ENCODE data around the gene SNX27.
"Not testable (repeated sequence)": the region's sequence is repeated elsewhere in the genome, so short reads cannot be mapped to it uniquely, and the experiment has no call there.

The SNX27 gene

DNA sequence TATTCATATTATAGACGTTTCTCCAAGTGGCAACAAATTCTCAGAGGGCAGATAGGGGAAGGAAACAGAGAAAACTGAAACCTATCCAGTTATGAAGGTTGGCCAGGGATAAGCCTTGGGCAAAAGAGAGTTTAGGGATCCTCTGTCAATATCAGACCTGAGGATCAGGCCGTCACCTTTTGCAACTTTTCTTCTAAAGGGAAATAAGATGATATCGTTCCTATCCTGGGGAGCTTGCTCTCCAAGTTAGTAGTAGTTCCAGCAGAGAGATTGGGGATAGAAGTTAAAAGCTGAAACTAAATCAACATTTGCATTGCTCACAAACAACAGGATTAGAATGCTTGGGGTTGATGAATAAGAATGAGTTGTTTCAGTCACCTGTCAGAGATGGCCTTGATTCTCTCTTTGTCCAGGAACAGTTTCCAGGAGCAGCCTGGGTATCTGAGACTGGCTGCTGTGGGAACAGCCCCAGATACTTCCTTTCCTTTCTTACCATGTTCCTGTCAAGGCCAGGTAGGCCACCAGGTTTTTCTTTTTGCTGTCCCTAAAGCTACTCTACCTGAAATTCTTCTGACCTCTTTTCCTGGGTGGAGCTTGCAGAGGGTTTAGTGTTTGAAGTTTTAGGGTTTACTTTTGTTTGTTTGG is 112.0 kb downstream of the SNX27 start:
- no peak for DNase-seq

DNA sequence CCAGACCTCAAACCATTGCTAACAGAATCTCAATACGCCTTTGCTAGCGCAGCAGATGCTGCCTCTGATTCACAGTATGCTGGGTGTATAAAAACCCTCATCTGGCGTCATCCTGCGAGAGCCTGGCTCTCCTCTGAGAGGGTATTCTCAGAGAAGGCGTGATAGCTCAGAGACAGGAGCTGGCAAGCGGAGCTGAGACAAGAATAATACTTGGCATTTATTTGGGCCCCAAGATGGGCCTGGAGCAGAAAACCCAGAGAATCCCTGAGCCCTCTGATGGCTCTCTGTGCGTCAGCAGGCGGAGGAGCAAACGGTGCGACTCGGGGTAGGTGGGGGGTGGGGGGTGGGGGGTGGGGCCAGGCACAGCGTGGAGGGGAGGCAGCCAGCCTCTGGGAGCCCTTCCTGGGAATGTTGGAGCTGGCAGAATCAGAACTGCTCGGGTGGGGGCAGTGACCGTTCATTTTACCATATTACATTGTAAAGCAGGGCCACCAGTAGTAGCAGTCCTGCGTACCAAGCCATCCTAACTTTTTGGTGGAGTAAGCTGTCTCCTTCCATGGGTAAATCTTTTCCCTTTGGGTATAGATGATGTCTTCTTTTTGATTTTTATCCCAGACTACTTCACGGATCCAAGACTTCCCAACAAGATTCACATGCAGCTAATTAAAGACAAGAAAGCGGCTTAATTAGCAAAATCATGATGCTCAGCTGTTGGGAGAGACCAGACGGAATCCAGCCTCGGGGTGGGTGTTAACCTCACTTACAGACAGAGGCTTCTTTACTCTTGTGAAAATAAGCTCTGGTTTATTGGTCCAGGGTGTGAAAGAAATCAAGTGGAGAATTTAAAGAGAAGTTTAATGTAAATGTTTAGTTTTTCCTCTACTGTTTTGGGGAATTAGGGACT is 116.6 kb downstream of the SNX27 start:
- DNase-seq = no peak

DNA sequence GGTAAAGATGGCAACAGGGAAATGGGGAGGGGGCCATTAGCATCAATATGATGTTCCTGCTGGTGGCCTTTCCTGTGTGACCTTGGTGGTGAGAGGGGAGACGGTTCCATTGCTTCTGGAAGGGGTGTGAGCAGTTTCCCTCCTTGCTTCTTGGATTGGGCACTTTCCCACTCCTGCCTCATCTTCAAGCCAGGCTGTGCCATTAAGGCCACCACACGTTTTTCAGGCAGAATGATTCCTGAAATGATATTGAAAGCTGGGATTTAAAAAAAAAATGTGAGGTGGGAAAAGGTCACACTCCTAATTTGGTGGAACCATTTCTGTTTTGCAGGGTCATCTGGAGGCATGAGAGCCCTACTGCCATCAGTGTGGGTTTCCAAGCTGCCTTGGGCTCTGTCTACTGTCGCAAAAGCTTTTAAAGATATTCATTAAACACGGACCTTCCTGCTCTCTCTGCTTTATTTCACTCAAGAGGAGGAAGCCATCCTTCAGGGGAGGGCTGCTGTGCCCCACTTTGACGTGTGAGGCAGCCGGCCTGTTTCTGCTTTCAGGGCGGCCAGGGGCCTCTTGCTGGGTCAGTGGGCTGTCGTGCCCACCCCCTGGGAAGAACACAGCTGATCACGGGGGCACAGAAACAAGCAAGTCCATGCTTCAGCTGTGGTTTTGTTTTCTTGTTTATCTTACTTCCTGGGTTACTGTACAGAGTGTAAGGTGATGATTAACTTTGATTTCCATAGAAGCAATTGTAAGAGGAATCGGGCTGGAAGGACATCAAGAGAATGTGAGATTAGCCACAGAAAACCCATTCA is 117.5 kb downstream of the SNX27 start:
- no peak for DNase-seq

DNA sequence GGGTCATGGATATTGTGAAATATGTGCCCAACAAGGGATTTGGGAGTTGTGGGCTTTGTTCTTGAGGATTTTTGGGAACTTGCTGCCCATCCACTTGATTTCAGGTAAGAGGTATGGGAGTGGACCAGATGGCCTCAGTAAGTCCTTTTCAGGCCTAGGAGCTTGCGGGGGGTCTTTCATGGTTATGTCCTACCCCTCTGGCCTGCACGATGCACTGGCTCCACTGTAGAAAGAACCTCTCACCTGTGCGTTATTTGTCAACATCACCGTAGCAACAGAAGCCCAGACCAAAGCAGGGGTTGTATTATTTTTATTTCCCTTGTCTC is 118.1 kb downstream of the SNX27 start:
- no peak for DNase-seq

DNA sequence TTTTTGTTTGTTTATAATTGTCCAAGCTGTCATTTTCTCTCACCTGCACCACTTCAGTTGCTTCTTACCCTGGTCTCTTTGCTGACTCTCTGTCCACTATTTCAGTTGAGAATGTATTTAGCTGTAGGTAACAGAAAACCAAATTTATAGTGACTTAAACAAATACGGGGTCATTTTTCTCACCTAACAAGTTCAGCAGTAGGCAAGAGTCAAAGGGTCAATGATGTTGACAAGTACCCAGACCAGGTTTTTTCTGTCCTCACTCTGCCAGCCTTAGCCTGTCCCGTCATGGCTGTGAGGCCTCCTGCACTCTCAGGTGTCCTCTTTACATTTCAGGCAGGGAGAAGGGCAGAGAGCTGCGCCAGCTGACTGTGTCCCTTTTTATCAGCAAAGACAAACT is 121.3 kb downstream of the SNX27 start:
- no peak for DNase-seq

DNA sequence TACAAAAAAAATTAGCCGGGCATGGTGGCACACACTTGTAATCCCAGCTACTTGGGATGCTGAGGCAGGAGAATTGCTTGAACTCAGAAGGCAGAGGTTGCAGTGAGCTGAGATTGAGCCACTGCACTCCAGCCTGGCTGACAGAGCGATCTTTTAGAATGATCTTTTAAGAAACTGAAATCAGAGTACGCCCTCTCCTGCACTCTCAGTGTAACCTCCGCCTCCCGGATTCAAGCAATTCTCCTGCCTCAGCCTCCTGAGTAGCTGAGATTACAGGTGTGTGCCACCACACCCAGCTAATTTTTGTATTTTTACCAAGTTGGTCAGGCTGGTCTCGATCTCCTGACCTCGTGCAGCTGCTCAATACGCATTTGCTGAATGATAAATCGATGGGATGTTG is 122.1 kb downstream of the SNX27 start:
- DNase-seq = not testable (repeated sequence)

DNA sequence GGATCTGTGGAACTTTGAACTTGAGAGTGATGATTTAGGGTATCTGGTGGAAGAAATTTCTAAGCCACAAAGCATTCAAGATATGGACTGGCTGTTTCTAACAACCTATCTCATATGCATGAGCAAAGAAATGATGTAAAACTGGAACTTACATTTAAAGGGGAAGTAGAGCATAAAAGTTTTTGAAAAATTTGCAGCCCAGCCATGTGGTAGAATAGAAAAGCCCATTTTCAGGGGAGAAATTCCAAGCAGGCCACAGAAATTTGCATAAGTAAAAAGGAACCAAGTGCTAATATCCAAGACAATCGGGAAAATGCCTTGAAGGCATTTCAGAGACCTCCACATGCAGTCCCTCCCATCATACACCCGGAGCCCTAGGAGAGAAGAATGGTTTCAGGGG is 125.2 kb downstream of the SNX27 start:
- DNase-seq = no peak

DNA sequence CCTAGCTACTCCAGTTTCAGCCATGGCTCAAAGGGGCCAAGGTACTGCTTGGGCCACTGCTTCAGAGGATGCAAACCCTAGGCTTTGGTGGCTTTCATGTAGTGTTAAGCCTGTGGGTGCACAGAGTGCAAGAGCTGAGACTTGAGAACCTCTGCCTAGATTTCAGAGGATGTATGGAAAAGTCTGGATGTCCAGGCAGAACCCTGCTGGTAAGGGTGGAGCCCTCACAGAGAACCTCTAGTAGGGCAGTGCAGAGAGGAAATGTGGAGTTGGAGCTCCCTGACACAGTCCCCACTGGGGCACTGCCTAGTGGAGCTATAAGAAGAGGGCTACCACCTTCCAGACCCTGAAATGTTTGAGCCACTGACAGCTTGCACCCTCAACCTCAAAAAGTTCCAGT is 125.6 kb downstream of the SNX27 start:
- no peak for DNase-seq

DNA sequence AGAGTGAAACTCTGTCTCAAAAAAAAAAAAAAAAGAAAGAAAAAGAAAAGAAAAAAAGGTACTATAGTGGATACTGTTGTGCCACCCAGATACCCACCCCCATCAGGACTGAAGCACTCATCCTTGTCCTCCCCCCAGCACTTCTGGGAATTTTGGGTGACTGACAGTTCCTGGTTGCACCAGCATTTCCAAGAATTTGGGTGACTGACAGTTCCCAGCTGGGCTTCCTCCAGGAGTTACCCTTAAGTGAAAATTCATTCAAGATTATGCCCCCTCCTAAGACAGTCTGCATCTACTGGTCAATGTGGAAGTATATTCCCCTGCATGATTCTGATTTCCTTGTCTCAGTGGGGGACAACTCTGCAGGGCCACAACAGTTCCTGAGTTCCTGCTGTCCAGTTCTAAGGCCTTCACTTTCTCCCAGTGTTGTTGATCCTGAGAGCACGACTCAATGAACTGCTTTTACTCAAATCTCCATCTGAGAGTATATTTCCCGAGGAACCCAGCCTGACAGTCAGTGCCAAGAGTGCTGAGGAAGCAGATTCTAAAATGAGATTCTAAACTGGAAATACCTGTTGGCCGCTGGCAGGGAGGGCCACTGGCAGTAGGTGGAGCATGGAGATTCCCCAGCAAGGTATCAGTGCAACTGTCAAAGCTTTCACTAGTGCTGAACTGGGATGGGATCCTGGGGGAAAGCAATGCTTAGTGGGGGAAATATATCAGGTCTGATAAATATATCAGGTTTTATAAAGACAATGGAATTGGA is 127.9 kb downstream of the SNX27 start:
- DNase-seq = no peak

DNA sequence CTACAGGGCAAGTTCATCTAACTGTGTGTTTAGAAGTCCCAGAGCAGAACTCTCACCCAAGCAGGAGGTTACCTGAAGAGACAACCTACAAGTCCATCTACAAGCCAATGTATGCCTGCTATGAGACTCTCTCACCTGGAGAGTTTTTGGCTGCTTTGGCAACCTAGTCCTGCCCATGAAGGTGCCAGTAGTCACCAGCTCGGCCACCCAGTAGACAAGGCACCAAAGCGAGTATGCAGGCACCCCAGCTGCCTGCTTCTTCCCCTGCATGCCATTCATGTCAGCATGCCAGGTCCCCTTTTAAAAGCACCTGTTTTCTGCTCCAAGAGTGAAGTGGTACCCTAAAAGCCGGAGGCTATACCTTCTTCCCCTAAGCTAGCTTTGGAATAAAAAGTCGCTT is 129.7 kb downstream of the SNX27 start:
- no peak for DNase-seq

Measured in NCI-H524 treated with DMSO at 0.1 percent for 48 hours (cell line).